Cardiac septum (tissue), 1 donor: Measurements from ENCODE around the gene CACNA1C. TPM values are rescaled to one million over a fixed set of nuclear protein-coding genes. Genes with fewer than 3 reads are reported as not detected.
A peak's percentile ranks its signal among the peaks of the same experiment; 100 is the strongest.

Experiments used
- DNase-seq: peaks from one replicate; pipeline ENCODE4 v3.0.0-alpha.2; 2020; ENCODE audit warnings: low spot score
- intact Hi-C: fragments of 100-400 bp; cut with DNase I; formaldehyde crosslinking; loops from one replicate; pipeline ENCODE4 v1.14.0; 2022
- total RNA-seq: library from RNA; stranded (reverse); fragmentation: NEBNext Ultra II Directional; extraction: Animal tissue kit (Norgen Biotek cat#: 25700); gene quantifications from one replicate; pipeline ENCODE4 v1.2.1, GENCODE V29; 2021
- donor health status: DM: no; HTN: no; CAD: no.

The CACNA1C gene
- total RNA-seq, 1 donor from 2014 or later = 182 TPM

DNA sequence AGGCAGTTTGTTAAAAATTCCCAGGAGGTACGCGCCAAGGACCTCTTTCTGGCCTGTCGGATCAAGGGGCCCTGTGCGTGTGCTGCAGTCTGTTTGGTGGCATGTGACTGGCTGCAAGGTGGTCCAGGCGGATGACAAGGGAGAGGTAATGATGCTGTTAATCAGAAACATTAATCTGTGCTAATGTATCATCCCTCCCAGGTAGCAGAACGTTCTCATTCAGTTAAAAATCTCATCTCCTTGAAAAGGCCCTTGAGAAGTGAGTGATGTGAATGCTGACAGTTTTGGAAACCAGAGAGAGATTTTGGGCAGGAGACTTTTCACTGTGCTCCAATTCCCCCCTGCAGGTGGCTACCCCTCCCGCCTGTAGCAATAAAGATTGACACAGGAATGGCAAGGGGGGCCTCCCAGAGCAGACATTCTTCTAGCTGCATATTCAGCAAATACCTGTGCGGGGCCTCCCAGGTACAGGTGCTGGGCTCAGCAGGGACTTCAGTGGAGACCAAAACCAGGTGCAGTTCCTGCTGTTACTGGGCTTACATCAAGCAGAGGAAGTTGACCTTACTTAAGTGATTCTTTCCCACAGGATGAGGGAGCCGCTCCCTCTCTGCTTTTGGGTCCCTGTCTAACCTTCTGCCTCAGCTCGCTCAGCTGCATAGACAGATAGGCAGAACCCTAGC is 364.8 kb downstream of the CACNA1C start:
- intact Hi-C loops = no loop called here
- no peak for DNase-seq

DNA sequence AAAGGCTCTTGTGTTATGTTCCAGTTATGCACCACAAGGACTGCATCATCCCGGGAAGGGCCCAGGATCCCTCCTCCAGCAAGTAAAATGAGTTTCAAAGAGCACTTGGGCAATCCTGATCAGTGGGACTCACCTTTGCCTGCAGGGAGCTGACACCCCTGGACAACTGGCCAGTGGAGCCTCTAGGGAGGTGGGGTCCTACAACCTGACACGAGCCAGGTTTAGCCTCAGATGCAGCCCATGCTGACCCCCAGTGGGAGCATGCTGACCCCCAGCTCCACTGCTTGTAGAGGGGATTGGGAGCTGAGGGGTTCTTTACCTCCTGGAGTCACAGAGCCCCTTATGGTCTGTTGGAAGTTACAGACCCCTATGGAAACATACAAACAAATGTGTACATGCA is 365.8 kb downstream of the CACNA1C start:
- no peak for DNase-seq
- intact Hi-C loops = no loop called here

DNA sequence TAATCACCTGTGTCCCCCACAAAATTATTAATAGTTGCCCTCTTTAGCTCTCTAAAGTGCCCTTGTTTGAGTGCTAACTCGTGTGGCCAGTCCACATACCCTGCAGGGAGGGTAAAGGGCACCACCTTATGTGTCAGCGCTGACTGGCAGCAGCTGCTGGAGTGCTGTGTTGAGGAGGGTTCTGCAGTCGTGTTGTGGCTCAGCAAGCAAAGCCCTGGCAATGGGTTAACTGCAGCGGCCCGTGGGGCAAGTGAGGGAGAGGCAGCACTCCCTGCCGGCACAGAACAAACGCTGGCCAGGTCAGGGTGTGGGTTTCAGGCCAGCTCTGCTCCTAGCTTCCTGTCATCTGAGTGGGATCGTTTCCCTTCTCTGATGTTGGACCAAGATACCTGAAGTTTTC is 369.8 kb downstream of the CACNA1C start:
- DNase-seq = no peak

DNA sequence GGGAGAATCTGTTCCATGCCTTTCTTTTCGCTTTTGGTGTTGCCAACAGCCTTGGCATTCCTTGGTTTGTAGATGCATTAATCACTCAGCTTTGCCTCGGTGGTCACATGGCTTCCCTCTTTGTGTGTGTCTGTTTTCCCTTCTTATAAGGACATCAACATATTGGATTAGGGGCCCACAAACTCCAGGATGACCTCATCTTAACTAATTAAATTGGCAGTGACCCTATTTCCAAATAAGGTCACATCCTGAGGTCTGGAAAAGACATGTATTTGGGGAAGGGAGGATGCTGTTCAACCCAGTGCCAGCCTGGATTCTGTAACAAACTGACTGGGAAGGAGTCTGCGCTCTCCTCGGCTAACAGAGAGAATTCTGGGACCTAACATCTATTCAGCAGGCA is 376.2 kb downstream of the CACNA1C start:
- DNase-seq = no peak
- intact Hi-C loops = no loop called here

More for the DNA sequence above, 369.8 kb downstream of the CACNA1C start:
- intact Hi-C loops = no loop called here

DNA sequence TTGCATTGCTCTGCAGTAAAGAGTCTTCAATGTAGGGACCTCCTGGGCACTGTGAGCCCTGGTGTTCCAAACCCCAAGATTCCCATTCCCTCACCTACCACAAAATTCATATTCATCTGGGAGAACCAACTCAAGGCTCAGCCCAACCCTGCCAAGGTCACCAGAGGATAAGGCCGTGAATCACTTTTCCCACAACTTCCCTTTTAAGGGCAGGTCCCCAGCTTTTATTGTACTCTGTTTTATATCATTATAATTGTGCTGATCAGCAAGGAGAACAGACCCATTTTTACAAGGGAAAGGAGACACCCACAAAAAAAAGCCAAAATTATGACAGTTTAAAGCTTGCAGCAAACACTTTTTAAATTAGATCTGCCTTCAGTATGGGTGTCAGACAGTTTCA is 379.0 kb downstream of the CACNA1C start:
- intact Hi-C loops = no loop called here
- DNase-seq = no peak

DNA sequence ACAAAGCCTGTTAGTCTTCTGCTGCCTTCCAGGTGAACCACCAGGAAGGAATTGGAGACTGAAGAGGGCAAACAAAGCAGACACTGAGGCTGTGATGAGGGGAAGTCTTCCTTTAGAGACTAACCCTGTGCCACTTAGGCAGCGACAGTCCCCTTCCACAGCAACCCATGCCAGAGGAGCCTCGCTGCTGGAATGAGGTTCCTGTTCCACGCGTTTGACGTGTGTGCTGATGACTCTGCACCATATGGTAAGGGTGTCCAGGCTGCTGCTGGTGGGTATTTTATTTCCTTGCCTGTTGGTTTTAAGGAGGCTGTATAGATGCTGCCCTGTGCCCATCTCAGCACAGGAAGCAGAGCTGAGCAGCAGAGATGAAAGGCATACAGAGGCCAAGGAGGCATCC is 380.1 kb downstream of the CACNA1C start:
- DNase-seq = no peak
- intact Hi-C loops = no loop called here

DNA sequence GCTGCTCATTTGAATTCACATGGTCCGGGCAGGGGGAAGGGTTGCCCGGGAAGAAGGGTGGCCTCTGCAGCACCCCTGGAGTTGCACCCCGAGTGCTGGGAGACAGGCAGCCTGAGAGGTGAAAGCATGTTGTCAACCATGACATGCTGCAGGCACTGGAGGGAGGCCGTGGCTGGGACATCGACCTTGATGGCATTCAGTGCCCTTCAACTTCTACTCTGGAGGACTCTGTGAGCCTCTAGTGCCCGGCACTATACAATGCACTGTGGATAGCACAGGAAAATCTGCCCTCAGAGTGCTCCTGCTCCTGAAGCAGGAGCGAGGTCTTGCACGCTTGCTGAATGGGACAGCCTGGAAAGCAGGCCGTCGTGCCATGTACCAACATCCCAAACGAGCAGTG is 382.7 kb downstream of the CACNA1C start:
- no peak for DNase-seq
- intact Hi-C loops = no loop called here

DNA sequence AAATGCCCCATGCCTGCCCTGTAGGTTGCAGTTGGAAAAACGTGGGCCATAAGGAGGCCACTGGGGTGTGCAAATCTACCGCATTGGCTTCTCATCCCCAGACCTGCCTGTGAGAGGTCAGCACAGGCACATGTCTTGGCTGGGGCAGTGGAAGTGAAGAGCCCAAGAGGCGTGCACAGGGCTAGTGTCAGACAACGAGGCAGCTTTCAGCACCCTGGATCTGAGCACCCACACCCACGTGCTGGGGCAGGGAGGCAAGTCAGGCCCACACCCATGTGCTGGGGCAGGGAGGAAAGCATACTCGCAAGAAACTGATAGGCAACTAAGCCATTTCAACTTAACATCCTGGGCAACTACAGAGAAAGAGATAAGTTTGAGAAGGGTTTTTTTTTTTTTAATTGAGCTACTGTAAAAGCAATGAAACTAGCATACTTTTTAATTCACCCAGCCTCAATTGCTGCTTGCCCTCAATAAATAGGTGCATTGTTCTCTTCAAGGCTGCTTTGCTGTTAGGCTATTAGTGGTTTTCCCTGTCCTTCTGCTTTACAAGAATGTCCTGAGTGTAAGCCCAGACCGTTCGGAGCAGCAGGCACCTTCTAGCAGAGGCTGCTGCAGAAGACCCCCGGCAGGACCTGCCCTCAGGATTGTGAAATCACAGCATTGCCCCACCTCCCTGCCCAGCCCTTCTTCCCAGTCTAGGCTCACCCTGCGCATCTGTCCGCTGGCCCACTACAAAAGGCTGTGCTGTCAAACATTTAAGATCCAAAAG is 386.7 kb downstream of the CACNA1C start:
- intact Hi-C loops = no loop called here
- DNase-seq = peak; percentile 81

DNA sequence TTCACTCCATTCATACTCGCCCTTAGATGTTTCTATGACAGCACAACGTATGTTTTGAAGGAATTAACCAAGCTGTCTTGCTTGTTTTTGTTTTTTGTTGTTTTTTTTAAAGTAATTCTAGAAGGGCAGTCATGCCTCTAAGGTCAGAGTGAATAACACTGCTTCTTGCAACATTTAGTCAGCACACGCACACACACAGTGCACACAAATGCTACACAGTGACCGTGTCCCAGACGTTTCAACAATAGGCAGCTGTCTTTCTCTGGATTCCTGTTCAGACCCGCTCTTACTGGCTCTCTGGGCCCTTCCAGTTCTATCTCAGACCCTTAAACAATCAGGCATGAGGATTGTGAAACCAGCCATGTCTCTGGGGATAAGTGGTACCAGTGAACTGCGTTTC is 391.0 kb downstream of the CACNA1C start:
- intact Hi-C loops = no loop called here
- no peak for DNase-seq

DNA sequence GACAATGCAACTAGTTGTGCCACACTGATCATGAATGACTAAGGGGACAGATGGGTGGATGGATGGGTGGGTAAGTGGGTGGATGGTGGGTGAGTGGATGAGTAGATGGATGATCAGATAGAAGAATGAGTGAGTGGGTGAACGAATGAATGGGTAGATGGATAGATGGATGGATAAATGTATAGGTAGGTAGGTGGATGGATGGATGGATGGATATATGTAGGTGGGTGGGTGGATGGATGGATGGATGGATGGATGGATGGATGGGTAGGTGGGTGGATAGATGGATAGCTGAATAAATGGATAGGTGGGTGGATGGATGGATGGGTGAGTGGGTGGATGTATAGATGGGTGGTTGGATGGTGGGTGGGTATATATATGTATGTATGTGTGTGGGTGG is 393.2 kb downstream of the CACNA1C start:
- no peak for DNase-seq
- intact Hi-C loops = no loop called here

DNA sequence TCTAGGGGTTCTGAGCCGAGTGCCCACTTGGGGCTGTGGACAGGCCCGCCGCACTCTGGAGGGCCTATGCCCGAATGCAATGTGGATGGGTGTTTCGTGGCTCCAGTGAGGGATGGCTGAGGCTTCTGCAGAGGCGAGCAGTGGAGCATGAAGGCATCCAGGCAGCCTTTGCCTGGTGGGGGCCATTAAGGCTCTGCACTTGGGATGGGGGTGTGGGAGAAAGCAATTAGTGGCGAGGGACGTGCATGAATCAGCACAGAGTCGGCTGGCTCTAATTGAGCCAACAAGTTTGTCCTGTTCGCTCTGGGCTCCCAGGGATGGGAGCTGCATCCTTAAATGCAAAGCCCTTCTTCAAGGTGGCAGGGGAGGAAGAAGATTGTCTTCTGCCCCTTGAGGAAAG is 395.1 kb downstream of the CACNA1C start:
- intact Hi-C loops = no loop called here
- DNase-seq = no peak

DNA sequence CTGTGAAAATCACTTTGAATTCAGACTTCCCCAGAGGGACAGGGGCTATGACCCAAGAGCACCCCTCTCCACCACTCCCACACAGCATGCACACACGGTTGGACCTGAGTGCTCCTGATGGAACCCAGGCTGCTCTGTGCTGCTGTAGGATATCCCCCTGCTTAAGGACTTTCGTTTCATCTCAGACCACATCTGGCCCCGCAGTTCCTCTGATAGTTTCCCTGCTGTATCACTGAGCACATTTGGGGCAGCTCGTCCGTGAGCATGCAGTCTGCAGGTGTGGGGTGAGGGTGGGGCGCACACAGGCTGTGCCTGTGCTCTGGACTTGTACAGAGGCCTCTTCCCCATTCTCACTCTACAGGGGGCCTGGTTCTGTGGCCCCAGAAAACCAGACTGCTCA is 396.8 kb downstream of the CACNA1C start:
- intact Hi-C loops = no loop called here
- no peak for DNase-seq

DNA sequence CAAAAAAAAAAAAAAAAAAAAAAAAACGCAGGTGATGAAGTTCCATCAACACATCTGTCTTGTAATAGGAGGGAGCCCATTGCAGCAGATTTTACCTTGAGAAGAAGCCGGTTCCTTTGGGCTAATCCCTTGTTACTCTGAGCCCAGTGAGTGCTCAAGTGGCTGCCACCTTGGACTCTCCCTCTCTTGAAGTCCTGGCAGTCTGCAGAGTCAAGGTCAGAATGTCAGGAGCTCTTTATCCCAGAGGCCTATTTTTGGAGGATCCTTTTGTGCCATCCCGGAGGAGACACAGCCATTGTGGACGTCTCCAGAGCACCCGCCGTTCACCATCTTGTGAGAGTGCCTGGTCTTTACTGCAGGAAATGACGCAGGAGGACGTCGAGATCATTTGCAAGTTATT is 397.8 kb downstream of the CACNA1C start:
- intact Hi-C loops = no loop called here

DNA sequence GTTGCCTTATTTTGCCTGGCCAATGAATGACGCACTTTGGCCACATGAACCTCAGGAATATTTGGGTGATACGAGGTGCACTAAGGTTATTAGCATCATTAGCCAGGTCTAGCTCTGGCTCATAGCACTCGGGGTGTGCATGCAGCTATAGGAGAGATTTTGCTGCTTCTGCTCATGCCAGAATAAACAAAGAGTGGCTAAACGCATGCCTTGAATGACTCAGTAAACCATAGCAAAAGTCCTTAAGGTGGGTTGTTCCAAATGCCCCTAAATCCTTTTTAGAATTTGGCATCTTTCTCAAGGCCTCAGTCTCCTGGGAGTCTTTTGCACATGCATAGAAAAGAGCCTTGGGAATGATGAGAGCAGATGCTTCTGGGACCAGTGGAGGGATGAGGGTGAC is 398.2 kb downstream of the CACNA1C start:
- intact Hi-C loops = no loop called here
- DNase-seq = no peak

More for the DNA sequence above, 397.8 kb downstream of the CACNA1C start:
- no peak for DNase-seq

DNA sequence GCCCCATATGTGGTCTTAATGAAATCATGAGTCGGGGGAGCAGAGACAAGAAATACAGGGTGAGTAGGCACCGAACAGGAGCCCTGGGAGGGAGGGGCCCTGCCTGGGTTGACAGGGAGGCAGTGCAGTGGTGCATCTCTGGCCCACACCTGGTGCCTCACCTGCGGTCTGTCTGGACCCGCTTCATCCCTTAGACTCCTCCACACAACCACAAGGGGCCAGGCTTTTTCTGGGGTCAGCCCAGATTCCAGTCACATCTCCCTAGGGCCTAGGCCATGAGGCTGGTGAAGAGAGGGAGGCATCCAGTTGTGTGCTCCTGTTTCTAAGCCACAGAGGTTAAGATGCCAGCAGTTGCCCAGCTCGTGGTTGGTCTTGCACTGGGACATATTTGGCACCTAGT is 398.7 kb downstream of the CACNA1C start:
- DNase-seq = no peak
- intact Hi-C loops = no loop called here

DNA sequence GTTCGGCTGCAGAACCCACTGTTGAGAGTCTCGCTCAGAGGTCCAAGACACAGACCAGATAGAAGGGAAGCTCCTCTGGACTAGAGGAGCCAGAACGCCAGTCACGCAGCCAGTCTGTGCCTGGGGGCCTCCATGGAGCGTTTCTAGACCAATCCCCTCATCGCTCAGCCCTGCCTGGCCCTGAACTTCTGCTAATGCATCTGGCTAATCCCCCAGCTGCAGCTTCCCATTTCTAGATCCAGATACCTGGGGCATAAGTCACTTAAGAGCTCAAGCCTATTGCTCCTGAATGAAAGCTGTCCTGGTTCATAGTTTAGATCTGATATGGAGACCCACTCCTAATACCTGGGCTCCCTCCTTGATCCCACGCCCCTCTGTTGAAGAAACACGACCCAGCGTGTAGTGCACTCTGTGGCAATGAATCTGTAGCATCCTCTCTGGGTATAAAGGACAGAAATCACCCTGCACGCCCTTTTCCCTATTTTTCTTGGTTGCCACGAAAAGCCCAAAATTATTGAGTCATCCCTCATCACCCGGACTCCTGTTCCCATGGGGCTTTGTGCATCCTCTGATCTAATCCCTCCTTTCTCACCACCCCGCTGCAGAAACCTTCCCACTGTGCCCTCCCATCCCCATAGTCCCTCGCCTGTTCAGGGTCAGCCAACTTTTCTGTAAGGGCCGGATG is 400.4 kb downstream of the CACNA1C start:
- intact Hi-C loops = no loop called here
- DNase-seq = no peak

DNA sequence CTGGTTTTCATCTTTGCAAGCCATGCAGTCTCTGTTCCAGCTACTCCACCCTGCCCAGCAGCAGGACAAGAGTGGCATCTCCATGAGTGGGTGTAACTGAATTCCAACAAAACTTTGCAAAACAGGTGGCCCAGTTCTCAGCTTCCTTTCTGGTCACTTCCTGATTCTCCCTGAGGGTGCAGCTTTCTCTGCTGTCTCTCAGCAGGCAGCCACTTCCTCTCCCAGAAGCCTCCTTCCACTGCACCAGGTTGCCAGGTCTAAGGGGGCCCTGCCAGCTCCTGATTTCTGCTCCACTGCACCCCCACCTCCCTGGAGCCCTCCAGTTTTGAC is 400.9 kb downstream of the CACNA1C start:
- DNase-seq = no peak
- intact Hi-C loops = no loop called here

DNA sequence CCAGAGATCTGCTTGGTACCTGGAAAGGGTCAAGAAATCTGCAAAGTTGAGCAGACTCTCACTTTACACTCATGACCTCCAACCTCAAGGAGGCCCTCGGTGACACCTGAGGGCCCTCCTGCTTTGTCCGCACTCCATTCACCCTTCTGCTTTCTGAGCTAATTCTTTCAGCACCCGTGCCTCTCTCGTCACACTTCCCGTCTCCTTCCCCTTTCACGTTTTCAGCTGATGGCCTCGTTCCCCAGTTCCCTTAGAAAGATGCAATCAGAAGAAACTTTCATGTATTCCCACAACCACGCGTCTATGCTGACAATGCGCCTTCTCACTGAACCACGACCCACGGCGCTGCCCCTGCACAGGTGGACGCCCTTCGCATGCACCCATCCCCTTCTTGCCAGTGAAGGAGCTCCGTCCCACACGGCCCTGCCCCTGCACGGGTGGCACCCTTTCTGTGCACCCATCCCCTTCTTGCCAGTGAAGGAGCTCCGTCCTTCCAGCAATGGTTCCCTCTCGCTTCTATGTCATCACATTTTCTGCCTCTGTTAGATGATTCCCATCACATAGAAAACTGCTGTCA is 401.9 kb downstream of the CACNA1C start:
- intact Hi-C loops = no loop called here
- DNase-seq = peak; percentile 41

DNA sequence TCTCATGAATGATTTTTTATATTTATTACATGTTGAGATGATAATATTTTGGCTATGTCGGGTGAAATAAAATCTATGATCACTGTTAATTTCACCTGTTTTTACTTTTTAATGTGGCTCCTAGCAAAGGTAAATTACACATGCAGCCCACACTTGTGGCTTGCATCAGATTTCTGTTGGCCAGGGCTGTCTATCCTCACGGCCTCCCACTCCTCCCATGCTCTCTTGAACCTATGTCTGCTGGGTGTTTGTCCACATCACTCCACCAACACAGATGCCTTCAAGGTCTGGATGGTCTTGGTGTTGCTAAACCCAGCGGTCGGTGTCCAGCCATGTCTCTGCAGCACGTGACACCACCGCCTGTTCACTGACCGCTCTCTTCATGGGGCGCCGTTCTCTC is 402.6 kb downstream of the CACNA1C start:
- no peak for DNase-seq
- intact Hi-C loops = no loop called here

DNA sequence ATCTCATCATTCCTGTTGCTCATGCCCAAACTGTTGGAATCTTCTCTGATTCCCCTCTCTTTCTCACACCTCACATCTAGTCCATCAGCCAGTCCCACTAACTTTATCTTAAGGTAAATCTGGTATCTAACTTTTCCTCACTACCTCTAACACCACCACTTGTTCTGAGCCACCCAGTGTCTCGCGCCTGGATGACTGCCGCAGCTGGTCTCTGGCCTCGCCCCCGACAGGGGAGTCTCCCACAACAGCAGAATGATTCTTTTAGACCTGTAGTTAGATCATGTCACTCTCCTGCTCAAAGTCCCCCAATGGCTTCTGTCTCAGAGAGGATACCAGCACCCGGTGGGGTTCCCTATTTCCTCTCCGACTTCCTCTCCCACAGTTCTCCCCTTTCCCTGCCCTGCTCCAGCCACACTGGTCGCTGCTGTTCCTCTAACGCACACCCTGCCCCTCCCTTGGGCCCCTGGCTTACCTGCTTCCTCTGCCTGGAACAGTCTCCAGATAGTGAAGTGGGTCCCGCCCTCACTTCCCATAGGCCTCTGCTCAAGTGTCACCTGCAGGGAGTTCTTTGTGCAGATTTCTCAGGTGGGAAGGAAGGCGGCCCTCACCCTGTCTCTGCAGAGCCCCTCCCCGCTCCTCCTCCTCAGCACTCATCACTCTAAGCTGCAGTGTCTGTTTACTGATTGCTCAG is 403.5 kb downstream of the CACNA1C start:
- intact Hi-C loops = no loop called here
- no peak for DNase-seq
